ENCODE results near the gene GRAMD4.

GRAMD4 gene, protein sequence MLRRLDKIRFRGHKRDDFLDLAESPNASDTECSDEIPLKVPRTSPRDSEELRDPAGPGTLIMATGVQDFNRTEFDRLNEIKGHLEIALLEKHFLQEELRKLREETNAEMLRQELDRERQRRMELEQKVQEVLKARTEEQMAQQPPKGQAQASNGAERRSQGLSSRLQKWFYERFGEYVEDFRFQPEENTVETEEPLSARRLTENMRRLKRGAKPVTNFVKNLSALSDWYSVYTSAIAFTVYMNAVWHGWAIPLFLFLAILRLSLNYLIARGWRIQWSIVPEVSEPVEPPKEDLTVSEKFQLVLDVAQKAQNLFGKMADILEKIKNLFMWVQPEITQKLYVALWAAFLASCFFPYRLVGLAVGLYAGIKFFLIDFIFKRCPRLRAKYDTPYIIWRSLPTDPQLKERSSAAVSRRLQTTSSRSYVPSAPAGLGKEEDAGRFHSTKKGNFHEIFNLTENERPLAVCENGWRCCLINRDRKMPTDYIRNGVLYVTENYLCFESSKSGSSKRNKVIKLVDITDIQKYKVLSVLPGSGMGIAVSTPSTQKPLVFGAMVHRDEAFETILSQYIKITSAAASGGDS

DNA sequence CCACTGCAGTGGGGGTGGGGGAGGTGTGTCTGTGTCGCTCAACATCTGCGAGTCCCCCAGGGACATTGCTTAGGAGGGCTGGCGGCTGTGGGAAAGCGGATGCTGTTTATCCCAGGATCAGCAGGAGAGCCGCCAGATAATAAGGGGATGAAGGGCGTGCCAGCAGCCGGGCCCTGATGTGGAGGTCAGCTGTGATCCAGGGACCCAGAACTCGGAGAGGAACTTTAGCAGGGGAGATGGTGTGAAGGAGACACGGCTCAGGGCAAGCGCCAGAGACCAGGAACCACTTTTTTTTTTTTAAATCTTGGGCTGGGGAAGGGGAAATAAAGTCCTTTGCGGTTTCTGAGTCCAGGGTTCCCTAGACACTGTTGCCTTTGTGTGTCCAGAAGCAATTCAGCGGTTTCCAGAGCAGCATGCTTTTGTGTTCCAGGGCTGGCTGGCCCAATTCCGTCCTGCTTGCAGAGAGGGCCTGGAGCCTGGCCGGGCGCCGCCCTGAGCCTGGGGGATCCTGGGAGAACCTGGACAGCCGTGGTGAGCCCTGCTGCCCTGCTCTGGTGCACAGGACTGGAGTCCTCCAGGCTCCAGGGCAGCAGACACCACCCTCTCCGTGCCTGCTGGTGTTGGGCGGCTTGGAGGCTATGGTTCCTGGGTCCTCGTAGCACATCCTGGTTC lies at the start of gene GRAMD4:
TSS of gene GRAMD4 (plus strand) at position 557 of the 672 bp plus-strand sequence. CDS start 6,414 bp downstream, outside the sequence.
- no peak for DNase-seq (ENCODE audit: low read depth)

DNA sequence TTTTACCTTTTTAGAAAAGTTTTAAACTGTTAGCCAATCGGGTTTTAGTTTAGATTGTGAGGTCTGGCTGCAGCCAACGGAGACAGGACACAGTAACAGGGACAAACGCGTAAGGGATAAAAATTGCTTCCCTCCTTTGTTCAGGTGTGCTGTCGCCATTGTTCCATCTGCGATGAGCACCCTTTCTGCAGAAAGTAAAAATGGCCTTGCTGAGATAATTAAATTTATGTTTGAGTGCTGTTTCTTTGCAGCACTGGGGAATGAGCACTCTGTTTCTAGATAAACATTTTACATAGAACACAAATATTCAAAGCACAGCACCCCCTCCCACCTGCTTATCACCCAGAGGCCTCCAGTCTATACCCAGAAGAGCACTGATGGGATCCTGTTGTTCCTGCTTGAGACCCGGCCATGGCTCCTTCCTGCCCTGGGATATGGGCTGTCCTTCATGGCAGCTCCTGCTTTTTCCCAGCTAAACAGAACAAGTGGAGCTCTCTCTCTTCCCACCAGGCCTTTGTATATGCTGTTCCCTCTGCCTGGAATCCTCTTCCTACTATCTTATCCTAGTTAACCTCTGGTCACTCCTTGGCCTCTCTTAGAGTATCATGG lies 48.4 kb upstream of the GRAMD4 start:
- DNase-seq (ENCODE audit: low read depth), result no peak

DNA sequence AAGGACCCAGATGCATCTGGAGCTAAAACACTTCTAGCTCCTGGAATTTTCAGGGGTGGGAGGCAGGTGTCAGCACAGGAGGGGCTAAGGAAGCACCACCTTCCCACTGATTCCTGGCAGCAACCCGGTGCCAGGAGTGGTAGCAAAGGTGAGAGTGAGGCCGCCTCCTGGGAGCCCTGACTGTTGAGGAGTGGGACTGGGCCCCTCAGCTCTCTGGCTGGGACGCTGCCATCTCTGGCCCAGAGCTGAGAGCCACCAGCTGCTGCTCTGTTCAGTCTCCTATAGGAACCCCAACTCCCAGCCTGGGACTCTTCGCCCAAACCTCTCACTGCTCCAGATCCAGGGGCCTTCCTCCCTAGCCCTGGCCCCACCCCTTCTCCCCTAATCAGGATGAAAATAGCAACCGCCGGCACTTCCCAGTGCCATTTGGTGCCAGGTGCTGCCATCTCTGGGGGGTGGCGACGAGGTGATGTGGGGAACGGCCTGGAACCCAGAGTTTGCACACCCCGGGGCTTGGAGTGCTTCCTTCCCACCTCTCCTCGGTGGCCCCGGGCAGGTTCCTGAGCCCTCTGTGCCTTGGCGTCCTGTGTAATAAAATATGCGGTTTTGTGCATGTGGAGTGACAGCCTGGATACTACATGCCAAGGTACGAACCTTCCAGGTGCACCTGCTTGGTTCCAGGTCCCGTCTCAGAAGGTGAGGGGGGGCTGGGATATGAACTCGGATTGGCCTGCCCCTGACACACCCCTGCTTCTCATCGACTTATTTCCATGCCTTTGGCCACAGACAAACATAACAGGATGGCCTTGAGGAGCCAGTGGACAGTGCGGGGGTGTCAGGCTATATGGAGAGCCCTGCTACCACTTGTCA lies 47.0 kb upstream of the GRAMD4 start:
- no peak for DNase-seq (ENCODE audit: low read depth)

DNA sequence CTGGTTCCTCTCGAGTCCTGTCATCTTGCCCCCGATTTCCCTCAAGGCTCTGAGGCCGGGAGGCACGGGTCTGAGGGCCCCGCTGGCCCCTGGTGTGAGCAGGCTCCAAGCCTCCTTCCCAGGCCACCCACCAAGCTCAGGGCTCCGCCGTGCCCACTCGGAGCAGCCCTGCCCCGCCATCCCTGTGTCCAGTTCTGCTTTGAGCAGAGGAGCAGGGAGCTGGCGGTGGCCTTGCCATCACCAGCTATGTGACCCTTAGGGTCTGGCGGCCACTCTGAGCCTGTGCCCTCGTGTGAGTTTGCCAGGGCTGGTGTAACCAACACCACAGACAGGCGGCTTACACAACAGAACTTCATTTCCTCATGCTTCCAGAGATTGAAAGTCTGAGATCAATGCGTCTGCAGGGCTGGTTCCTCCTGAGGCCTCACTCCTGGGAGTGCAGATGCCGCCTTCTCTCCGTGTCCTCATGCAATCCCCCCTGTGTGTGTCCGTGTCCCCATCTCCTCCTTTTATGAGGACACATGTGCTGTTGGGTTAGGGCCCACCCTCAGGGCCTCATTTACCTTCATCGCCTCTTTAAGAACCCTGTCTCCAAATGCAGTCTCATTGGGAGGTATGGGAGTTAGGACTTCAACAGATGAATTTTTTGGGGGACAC lies 46.3 kb upstream of the GRAMD4 start:
- DNase-seq (ENCODE audit: low read depth), result no peak

DNA sequence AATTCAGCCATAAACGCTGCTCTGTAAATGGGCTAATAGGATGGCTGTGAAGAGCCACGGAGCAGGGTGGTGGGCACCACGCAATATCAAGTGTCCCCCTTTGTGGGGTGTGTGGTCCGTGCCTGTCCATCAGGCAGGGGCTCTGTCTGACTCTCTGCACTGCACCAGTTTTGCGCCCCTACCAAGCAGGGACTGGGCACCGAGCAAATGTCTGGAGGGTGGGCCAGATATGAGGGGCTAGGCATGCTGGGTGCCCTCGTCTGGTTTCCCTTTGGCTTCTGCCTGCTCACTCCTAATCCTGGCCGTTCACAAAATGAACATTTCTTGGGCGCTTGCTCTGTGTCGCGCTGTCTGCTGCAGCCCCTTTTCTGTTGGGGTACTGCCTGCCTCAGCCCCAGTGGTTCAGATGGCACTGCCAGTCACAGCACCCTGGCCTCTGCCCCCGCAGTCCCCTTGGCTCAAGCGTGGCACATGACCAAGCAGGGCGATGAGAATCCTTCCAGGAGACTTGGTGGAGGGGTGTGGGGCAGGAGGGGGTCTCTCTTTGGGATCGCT lies 45.7 kb upstream of the GRAMD4 start:
- DNase-seq (ENCODE audit: low read depth), result no peak

DNA sequence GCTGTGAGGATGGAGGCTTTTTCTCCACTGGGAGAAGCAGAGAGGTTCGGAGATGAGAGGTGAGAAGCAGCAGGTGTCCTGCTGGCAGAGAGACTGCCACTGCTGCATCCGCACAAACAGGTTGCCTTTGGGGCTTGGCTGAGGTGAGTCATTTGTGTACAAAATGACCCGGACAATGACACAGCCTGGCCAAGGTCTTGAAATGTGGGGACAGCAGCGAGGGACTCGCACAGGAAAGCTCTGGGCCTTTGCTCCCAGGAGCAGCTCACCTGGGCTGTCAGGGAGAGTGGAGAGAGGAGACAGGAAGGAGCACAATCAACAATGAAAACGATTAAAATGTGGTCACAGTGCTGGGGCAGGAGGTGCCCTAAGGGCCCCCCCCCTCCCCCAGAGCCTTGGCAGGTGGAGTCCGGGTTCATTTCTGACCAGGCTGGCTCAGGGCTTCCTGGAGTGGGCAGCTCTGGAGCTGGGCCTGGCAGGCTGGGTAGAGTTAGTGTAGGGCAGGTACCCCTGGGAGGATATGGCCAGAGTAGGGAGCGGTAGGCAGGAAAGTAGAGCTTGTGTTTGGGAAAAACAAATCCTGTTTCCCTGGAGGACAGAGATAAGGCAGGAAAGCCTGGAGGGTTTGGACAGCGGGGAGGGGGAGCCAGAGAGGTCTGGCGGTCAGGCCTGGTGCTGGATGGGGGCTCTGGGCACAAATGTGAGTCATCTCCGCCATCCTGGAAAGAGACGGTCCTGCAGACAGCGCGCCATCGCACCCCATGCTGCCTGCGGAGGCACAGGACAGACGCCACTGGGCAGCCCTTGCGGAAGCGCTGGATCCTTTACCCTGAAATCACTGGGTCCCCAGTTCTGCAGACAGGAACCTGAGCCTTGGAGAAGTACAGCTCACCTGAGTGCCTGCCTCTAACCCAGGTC lies 44.9 kb upstream of the GRAMD4 start:
- no peak for DNase-seq (ENCODE audit: low read depth)

DNA sequence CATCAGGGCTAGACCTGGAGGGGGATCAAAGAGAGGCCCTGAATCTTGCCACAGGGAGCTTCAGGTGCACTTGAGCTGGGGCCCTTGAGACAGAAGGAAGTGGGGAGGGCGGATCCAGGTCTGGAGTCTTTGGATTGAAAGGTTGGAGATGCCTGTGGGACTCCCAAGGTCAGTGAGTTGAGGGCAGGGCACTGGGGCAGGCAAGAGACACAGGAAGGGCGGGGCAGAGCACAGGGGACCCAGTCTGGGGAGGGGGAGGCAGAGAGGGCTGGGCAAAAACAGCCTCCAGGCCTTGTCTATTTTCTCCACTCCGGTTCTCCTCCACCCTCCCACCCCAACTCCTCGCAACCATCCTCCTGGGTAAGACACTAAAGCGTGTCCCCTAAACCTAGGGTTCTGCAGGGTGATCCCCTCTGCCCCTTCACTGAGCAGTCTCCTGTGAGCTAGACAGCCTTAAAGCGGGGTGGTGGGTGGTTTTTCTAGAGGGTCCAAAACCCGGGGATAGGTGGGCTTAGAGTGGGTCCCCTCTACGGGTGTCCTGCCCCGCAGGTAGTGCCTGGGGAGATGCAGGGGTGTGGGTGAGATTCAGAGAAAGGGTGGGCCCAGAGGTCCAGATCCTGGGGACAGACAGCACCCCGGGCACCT lies 44.2 kb upstream of the GRAMD4 start:
- DNase-seq (ENCODE audit: low read depth), result no peak

DNA sequence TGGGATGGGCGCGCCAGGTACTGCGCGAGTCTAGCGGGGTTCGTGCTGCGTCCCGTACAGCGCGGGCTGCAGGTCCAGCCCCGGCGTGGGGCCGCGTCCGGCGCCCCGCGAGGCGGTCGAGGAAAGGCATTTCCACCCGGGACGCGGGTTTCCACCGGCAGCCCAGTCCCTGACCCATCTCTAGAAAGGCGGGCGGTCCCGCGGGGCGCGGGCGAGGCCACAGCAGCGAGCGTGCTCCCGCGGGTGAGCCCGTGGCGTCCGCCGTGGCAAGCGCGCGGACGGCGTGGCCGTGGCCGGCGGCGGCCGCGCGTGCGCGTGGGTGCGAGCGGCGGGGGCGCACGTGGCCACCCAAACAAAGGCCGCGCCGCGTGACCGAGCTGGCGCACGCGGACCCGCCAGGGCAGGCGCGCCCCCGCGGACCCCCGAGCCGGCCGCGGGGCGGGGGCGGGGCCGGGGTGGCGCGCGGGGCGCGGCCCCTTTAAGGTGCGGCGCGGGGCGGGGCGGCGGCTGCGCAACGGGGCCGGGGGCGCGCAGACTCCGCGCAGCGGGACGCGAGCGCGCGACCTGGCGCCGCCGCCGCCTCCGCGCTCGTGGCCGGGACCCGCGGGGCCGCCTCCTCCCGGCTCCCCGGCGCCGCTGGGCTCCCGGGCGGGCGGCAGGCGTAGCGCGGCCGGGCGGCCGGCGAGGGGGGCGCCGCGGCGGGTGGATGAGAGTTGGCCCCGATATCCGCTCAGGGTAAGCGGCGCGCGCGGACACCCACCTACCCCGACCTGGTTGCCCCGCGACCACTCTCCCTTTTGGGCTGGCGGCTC lies 43.4 kb upstream of the GRAMD4 start:
- DNase-seq (ENCODE audit: low read depth), result peak; percentile 63

DNA sequence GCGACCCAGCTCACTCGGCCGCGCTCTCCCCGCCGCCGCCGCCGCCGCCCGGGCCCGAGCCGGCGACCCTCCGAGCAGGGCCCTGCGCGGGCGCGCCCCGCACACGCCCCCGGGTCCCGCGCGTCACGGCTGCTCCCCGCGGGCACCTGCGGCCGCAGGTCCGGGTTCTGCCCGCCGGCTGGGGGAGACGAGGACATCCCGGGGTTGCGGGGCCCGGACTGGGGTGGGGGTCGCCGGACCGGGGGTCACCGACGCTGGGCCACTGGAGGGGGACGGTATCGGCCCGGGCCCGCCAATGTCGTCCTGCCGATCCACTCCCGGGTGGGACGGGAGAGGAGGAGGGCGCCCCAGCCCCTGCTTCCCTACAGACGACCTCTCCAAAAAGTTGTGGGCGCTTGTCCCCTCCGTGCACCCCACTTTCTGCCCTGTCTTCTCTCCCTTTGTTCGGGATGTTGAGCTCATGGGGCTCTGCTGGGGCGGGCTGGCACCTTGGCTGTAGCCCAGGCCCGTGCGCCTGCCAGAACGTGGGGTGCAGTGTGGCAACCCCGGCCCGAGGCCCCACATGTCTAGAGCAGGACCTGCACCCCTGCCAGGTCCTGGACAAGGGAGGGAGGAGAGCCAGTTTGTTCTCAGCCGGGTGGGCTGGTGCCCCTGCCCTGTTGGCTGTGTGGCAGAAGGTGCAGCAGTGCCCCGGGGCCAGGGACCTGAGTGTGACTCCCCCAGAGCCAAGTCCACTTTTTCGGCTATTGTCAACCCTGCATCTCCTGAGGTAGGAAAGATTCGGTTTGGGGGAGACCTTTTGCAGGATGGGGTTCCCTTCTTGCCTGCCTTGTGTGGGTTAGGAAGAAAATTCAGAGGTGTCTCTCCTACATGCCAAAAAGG lies 42.6 kb upstream of the GRAMD4 start:
- no peak for DNase-seq (ENCODE audit: low read depth)

DNA sequence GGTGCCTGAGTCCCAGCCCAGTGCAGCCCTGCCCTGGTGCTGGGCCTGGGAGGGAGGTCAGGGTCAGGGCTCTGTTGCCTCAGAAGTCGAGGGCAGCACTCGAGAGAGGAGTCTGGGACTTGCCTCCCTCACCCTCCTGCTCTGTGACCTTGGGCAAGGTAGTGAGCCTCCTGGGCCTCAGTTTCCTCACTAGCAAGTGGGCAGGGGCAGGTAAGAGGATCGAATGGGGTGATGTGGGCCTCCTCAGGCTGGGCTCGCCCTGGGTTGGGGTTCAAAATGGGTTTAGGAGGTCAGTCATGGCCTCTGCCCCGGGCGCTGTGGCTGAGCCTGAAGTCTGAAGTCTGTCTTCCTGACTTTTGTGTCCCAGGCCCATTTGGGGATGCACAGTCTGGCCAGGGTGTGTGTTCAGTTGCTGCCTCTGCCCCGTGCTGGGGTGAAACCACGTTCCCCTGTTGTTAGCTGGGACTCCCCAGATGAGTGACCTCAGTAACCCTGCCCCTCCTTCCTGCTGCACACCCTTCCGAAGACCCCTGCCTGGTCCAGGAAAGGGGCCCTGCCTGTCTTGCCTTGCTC lies 41.8 kb upstream of the GRAMD4 start:
- no peak for DNase-seq (ENCODE audit: low read depth)

DNA sequence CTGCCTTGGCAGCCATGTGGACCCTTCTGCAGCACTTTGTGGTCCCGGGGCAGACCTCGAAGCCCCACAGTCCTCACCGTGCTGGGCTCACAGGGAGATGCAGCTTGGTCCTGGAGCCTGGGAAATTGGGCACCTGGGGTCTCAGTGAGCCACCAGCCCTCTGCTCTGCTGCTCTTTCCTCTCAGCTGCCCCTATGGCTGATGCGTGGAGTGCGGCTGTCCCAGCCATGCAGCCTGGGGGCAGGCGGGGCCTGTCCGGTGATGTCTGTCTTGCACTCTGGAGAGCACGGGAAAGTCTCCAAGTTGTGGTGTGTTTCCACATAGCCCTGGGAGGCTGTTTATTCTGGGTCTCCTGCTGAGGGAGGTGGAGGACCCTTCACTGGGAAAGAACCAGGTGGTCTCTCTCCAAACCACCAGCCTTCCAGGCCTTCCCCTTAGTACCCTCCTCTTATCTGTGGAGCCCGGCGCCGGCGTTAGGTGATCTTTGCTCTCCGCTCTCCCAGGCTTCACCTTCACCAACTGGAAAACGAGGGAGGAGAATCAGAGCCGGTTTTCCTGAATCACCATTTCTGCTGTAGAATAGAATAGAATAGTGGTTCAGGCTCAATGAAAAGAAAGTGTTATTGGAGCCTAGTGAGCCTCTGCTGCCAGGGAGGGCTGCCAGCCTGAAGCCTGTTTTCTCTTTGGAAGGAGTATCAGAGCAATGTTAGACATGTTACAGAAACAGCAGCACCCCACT lies 41.2 kb upstream of the GRAMD4 start:
- DNase-seq (ENCODE audit: low read depth), result no peak

DNA sequence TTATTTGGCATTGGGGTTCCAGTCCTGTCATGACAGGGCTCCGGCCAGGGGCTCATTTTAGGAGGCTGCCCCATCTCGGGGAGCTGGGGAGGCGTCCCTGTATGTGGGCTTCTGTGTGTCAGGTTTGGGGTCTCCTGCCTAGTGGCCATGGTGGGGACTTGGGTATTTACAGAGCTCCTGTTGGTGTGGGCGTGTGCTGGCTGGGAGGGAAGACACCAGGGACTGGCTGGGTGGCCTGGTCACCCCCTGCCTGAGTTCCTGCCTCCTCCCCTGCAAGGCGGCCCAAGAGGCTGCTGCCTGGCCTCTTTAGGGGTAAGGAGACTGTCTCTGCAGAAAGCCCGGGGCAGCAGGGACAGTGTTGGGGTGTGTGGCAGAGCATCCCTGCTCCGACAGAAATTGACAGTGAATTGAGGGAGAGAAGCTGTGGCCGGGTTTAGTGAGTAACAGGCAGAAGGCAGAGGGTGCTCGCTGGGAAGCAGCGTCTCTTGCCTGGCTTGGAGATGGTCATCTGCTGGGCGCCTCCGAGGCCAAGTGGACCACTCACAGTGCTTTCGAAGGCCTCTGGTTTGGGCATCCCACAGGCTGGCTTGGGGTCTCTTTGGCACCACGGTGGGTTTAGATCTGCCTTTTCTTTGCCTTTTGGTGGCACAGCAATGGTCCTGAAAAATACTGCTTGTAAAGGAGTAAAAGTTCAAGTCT lies 40.3 kb upstream of the GRAMD4 start:
- DNase-seq (ENCODE audit: low read depth), result no peak

DNA sequence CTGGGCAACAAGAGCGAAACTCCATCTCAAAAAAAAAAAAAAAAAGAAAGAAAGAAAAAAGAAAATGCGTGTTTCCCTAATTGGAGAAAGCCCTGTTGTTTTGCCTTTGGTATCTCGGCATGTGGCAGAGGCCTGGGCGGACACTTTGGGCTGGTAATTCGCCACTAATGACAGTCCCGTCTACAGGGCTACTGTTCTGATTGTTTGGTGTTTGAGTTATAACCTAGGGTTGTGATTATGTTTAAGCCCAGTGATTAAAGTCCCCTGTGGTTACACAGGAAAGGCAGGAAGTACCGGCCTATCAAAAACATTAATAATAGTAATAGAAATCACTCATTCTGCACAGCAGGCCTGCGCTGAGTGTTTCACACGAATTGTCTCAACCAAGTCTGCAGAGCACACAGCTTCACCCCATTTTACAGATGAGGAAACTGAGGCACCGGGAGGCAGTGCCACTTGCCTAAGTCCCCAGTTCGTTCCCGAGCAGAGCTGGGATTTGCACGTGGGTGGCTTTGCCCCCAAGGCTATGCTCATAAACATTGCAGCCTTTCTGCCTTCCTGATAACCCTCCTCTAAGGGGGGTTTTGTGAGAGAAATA lies 39.1 kb upstream of the GRAMD4 start:
- DNase-seq (ENCODE audit: low read depth), result no peak

DNA sequence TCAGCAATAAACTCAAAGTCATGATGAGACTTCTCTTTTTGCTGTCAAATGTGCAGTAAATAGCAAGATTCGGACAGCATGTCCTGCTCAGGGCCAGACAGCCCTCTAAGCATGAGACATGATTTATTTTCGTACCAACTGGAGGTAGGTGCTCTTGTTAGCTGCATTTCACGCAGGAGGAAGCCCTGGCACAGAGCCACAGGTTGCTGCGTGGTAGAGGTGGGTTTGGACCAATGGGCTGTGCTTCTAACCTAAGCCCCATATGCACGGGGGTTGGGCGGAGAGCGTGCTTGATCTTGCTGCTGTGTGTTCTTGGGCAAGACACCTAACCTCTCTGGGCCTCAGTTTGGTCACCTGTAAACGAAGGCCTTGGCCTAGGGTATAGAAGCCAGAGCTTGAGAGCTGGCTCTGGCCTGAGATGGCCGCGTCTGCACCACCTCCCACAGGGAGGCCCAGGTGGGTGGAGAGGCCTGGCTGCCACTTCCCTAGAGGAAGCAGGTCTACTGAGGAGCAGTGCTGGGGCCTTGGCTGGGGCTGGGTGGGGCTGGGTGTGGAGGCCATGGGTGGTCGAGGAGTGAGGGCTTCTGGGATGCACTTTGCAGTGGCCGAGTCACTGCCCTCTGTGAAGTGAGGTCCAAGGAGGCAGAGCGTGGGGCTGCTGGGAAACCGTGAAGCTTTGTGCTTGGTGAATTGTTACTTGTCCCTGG lies 38.5 kb upstream of the GRAMD4 start:
- no peak for DNase-seq (ENCODE audit: low read depth)
